Omental fat pad (tissue), 4 donors: ENCODE measurements around the gene ERF. TPM values are rescaled to one million over a fixed set of nuclear protein-coding genes. Genes with fewer than 3 reads are reported as not detected.

ENCODE experiments used
- ATAC-seq: fragments of 150-250 bp; one replicate; pipeline ENCODE4 v1.9.1; 2016; ENCODE audit warnings: mild to moderate bottlenecking, moderate library complexity; ENCODE audit not compliant: low FRiP score
- DNase-seq: peaks from one replicate; pipeline ENCODE4 v3.0.0-alpha.2; 2019; ENCODE audit warnings: low spot score
- total RNA-seq, 4 donors: library from RNA; depleted of rRNA; stranded (reverse); fragments of >200 nt; gene quantifications; one replicate each; pipeline ENCODE4 v1.1.0, GENCODE V29; 2016
- TF ChIP-seq, protein P1 (sequence below), 3 donors: fragments of 450-650 bp; IDR thresholded peaks; one replicate each; pipeline ENCODE4 v1.5.1; 2016 to 2017; ENCODE audit warnings: antibody characterized with exemption in 3 of 3, mild to moderate bottlenecking in 3 of 3, moderate library complexity in 2 of 3

Gene ERF
- total RNA-seq, 4 donors from 2014 or later, result 21.2 to 52.8 (median 34.8) TPM

DNA sequence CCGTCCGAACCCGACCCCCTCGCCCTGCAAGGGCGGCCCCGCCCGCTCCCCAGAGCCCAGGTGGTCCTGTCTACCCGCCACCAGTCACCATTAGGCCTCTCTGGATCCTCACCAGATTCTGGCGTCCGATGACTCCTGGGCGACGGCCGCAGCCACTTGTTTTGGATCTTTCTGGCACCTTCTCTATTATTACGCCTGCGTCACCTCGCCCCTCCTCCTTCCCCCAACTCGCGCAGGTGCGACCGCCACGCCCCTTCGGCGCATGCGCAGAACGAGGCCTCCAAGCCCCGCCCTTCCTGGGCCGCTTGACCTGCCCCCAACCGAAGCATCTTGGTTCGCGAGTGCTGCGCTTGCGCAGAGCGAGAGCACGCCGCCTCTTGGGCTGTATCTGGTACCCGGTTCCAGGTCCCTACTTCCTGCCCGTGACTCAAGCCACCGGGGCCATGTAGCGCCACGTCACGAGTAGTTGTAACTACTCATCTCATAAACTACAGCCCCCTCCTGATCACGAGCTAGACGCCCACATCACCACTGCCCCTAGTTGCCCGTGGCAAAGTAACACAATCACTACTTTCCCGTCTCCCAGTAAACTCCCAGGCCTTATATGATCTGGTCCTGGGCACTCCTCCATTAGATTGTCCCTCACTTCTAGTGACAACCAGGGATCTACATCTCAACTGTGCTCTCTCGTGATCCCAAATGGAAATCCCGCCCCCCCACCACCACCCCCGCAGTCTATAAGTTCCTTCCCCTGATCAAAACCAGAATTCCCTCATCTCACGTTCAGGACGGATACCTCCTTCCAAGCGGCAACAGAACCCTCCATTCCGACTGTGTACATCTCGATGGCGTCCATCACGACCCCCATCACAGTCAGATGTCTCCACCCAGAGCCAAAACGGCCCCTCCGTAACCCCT, 37.1 kb downstream of the ERF start, which contains the start of gene DEDD2:
TSS of gene DEDD2 (minus strand) at position 158 of the 918 bp plus-strand sequence. CDS start 670 bp downstream, outside the sequence.
- ATAC-seq (peak; percentile 89), DNase-seq (peak; percentile 91)
- TF ChIP-seq, protein P1, sequence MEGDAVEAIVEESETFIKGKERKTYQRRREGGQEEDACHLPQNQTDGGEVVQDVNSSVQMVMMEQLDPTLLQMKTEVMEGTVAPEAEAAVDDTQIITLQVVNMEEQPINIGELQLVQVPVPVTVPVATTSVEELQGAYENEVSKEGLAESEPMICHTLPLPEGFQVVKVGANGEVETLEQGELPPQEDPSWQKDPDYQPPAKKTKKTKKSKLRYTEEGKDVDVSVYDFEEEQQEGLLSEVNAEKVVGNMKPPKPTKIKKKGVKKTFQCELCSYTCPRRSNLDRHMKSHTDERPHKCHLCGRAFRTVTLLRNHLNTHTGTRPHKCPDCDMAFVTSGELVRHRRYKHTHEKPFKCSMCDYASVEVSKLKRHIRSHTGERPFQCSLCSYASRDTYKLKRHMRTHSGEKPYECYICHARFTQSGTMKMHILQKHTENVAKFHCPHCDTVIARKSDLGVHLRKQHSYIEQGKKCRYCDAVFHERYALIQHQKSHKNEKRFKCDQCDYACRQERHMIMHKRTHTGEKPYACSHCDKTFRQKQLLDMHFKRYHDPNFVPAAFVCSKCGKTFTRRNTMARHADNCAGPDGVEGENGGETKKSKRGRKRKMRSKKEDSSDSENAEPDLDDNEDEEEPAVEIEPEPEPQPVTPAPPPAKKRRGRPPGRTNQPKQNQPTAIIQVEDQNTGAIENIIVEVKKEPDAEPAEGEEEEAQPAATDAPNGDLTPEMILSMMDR (IDR thresholded peaks at IDR 0.05), result no peak

DNA sequence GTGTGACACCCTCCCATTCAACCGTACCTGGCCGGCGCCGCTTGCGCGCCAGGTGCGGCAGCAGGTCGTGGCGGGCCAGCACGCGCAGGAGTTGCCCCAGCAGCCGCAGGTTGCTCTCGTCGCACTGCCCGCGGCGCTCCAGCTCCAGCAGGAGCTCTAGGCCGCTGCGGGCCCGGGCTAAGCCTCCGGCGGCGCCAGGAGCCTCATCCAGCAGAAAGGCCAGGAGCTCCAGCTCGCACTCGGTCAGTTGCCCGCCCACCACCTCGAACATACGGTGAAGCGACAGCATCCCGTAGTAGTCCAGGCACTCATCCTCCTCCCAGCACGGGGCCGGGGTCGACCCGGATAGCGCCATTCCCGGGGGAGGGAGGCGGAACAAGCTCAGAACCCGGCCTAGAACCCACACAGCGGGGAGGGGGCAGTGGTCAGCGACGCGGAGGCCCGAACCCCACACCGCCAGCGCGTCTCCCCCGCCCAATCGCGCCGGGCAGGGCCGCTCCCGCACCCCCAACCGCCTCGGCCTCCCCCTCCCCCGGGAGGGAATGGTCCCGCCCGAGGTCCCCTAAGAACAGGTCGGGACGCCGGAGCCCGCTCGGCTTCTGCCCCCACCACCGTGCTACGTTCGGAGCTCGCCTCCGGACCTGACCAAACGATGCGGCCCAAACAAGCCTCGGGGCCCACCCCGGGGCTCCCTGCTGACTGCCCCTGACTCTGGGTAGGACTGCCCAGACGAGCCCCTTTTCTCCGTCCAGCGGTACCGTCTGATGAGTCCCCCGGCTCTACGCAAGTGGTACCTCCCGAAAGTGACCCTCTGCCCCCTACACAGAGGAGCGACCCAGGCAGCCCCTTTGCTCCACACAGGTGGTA, 38.0 kb downstream of the ERF start:
- ATAC-seq (peak; percentile 1), DNase-seq (no peak)
- TF ChIP-seq, protein P1 (IDR thresholded peaks at IDR 0.05), result no peak

DNA sequence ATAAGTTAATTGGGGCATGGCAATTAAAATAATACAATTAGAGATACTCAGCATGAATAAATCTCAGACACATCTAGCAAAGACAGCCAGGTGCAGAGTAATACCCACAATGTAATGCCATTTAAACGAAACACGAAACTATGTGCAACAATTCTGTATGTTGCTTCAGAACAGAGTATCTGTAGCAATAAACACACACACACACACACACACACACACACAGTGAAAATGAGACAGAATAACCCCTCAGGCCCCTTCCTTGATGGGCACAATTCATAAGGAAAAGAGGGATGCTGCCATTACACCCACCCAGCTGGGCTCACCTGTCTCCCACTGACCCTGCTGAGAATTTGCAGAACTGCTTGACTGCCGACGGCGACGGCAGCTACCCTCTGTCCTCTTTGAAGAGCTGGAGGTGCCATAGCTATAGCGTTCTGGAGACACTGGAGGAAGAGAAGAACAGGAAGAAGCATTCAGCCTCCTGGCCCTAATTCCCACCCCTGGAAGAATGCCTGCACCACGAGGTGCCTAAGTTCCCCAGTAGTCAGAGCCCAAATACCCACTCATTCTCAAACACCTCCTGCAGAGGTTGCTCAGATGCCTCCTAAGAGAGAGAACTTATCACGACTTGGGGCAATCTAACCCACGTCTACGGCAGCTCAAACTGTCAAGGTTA, 40.0 kb downstream of the ERF start:
- ATAC-seq, result no peak
- TF ChIP-seq, protein P1 (IDR thresholded peaks at IDR 0.05), result no peak

DNA sequence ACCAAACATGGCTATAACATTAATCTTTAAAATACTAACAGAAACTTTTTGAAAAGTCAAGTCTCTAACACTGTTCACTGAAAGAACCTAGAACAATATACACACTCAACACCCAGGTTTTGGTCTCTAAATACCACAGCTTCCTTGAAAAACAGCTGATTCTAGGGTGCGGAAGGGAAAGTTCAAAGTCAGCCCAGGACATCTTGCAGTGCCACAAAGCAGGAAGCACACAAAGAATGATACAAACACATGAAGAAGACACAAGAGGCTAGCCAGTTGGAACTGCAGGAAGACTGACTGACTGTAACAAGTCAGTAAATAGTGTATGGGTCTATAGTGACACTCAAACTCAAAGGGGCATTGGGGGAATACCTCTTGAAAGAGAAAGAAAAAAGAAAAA, 42.0 kb downstream of the ERF start:
- TF ChIP-seq, protein P1 (IDR thresholded peaks at IDR 0.05), result no peak
- no peak for DNase-seq
- ATAC-seq, result no peak

More for the DNA sequence above, 40.0 kb downstream of the ERF start:
- DNase-seq, result no peak

GRCh38 chr19:42208612-42209011, 46.3 kb downstream of the ERF start:
- TF ChIP-seq, protein P1 (IDR thresholded peaks at IDR 0.05), result no peak
- DNase-seq, result no peak

DNA sequence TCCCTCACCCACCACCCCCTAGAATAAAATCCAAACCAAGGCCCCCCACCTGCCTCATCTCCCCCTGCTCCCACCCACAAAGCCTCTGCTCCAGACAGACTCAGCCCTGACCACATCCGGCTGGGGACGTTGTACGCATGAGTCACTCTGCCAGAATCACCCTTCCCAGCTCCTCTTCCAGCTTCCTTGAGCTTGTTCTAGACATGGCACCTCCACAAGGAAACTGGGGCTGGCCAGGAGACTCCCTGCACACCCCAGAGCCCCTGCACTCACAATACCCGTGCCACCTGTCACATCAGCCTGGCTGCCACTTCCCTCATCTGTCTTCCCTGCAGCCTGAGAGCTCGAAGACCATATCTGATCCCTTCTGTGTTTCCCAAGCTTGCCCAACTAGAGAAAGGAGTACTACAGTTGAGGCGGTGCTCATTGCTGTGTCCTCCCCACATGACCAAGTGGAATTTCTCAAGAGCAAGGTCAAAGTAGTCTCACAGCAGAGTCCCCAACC, 47.1 kb downstream of the ERF start:
- ATAC-seq (peak; percentile 4), DNase-seq (no peak)
- TF ChIP-seq, protein P1 (IDR thresholded peaks at IDR 0.05), result no peak

More at GRCh38 chr19:42208612-42209011, 46.3 kb downstream of the ERF start:
- no peak for ATAC-seq
